GM12874 (cell line): ENCODE data around the gene TMPRSS3.

ENCODE experiments used
- CTCF ChIP-seq: IDR thresholded peaks from 2 replicates; pipeline ENCODE4 v1.5.1; 2011; ENCODE audit warnings: low read depth, mild to moderate bottlenecking, control low read depth, low read length, moderate library complexity; ENCODE audit not compliant: insufficient read depth

Gene TMPRSS3

GRCh38 chr21:42361286-42361685 lies 34.6 kb downstream of the TMPRSS3 start:
- TF ChIP-seq CTCF: no peak

- 0 out of 2 replicates have a peak, but pooled peaks have one; percentile 26 for TF ChIP-seq CTCF
Observed at GRCh38 chr21:42360317-42360716, 35.5 kb downstream of the TMPRSS3 start.

GRCh38 chr21:42358937-42359336 lies 36.9 kb downstream of the TMPRSS3 start:
- TF ChIP-seq CTCF: no peak

DNA sequence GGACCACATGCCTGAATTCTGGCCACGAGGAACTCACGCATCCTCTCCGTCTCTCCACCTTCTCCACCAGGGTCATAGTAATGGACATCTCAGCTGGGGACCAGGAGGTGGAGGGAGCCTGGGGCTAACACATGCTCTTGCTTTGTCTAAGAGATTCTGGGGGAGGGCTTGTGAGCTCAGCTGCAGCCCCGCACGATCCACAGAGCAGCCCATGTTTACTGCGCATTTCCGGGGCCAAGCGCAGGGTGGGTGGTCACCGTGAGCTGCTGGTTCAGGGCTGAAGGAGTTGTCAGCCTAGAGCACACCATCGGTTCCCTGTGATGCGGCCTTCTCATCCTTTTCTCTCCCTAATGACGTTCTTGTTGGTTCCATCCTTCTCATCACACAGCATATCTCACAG lies 37.6 kb downstream of the TMPRSS3 start:
- no peak for TF ChIP-seq CTCF

DNA sequence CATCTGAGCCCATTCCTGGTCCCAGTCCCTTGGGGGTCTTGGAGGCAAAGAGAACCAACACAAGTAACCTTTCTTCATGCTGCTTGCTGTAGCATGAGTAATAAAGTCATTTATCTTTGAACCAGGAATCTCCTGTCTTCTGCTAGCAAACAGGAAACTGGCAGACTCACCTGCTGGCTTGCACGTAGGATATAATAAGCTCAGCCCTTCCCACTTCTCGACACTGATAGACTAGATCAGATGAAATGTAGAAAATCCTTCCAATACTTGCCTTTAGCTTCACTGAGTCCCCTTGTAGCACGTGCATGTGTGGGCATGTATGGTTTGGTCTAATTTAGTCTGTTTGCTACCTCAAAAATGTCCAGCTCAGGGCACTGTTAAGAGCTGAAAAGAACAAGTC lies 38.5 kb downstream of the TMPRSS3 start:
- no peak for TF ChIP-seq CTCF

GRCh38 chr21:42356650-42357049 lies 39.2 kb downstream of the TMPRSS3 start:
- no peak for TF ChIP-seq CTCF

DNA sequence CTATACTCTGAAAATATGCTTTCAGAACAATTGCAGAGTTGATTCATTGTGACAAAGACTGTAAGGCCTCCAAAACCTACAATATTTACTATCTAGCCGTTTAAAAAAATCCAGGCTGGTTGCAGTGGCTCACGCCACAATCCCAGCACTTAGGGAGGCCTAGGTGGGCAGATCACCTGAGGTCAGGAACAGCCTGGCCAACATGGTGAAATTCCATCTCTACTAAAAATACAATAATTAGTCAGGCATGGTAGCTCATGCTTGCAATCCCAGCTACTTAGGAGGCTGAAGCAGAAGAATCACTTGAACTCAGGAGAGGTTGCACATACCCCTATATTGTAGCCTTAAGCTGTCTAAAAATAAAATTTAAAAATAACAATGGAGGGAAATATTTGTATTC lies 39.8 kb downstream of the TMPRSS3 start:
- no peak for TF ChIP-seq CTCF

- no peak for TF ChIP-seq CTCF
Observed at GRCh38 chr21:42353623-42354022, 42.2 kb downstream of the TMPRSS3 start.
